Bronchial epithelial cell (primary cell): ENCODE measurements around the gene ERCC8. TPM values are rescaled to one million over a fixed set of nuclear protein-coding genes. Genes with fewer than 3 reads are reported as not detected.

Experiments
- DNase-seq: peaks from one replicate; pipeline ENCODE4 v3.0.0-alpha.2; 2010; ENCODE audit warnings: low read depth
- FAIRE-seq: peaks from 2 replicates; lab custom pipeline; 2011; peaks lifted over from hg19 to GRCh38; lab: Jason Lieb, UNC
- H3K27me3 ChIP-seq: 2 replicates; pipeline ENCODE4 v1.5.1; 2011; ENCODE audit warnings: low read length; ENCODE audit not compliant: control insufficient read depth, insufficient read depth
- H3K36me3 ChIP-seq: 2 replicates; pipeline ENCODE4 v1.5.1; 2011; ENCODE audit warnings: low read length; ENCODE audit not compliant: control insufficient read depth, insufficient read depth
- H3K4me3 ChIP-seq: 2 replicates; pipeline ENCODE4 v1.5.1; 2011; ENCODE audit warnings: mild to moderate bottlenecking, low read depth, low read length, control low read depth
- total RNA-seq: library from RNA; depleted of rRNA; stranded (reverse); fragments of >200 nt; gene quantifications from 2 replicates; pipeline ENCODE4 v1.2.1, GENCODE V29; 2014
- TF ChIP-seq, protein P1 (sequence below): IDR thresholded peaks from 2 replicates; pipeline ENCODE4 v1.5.1; 2011; ENCODE audit warnings: mild to moderate bottlenecking, moderate library complexity, low read length, control low read depth, inconsistent platforms; ENCODE audit not compliant: insufficient read depth, severe bottlenecking

The ERCC8 gene
- total RNA-seq, 1 donor from 2014 or later = 27.6 TPM

DNA sequence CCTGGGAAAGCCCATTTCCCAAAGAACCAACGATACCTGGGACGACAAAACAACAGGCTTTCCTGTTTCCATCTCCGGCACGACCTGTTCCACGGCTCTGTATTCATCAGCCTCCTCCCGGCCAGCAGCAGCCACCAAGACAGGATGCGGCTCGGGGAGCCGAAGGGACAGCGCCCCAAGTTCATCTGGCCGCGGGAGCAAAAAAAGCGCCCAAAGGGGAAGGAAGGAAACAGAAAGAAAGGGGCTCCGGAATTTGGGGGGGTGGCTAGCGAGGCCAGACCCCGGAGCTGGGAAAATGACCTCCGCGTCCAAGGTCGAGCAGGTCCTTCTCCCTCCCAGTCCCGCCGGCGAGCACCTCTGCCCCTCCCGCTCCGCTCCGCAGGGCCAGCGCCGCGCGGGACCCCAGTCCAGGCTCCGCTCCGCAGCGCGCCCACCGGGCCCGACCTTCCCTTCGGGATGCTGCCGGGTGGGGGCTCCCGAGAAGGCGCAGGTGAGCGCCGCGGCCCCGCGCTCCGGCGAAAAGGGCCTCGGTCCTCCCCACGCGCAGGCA lies 101.4 kb downstream of the ERCC8 start:
- Histone ChIP-seq H3K36me3 (no peaks in the 10 kb centered on the region), H3K27me3 (no peaks in the 10 kb centered on the region), H3K4me3 (peak overlapping the region; percentile 83)
- FAIRE-seq (no peak), DNase-seq (peak; percentile 18)
- TF ChIP-seq, protein P1, sequence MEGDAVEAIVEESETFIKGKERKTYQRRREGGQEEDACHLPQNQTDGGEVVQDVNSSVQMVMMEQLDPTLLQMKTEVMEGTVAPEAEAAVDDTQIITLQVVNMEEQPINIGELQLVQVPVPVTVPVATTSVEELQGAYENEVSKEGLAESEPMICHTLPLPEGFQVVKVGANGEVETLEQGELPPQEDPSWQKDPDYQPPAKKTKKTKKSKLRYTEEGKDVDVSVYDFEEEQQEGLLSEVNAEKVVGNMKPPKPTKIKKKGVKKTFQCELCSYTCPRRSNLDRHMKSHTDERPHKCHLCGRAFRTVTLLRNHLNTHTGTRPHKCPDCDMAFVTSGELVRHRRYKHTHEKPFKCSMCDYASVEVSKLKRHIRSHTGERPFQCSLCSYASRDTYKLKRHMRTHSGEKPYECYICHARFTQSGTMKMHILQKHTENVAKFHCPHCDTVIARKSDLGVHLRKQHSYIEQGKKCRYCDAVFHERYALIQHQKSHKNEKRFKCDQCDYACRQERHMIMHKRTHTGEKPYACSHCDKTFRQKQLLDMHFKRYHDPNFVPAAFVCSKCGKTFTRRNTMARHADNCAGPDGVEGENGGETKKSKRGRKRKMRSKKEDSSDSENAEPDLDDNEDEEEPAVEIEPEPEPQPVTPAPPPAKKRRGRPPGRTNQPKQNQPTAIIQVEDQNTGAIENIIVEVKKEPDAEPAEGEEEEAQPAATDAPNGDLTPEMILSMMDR = no peak

DNA sequence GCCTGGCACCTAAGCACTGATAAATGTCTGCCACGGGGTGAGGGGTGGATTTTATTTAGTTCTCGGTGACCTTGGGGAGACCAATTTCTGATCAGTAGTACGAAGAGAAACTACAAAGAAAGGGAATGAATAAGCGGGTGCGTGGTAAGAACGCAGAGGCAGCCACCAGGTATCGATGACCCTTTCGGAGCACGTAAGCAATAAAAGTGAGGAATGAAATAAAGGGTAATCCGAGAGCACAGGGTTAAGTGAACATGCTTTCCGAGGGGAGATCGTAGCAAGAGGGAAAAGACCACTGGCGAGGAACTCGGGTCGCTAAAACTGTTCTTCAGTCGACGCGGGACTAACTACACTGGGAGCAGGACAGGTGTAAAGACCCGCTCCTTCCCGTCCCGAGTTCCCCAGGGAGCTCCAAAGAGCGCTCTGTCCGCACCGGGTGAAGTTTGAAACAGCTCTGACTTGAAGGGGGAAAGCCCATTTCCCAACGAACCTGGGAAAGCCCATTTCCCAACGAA lies 101.9 kb downstream of the ERCC8 start:
- TF ChIP-seq, protein P1 = no peak
- Histone ChIP-seq H3K4me3 (peak overlapping the region; percentile 83), H3K27me3 (no peaks in the 10 kb centered on the region), H3K36me3 (no peaks in the 10 kb centered on the region)
- no peak for FAIRE-seq
- DNase-seq = no peak

GRCh38 chr5:60841361-60841760 lies 103.5 kb downstream of the ERCC8 start:
- FAIRE-seq = no peak
- no peak for DNase-seq
- H3K4me3 ChIP-seq = no peak overlapping the region
- TF ChIP-seq, protein P1 = no peak
- H3K27me3 ChIP-seq = no peaks in the 10 kb centered on the region
- no peaks in the 10 kb centered on the region for H3K36me3 ChIP-seq

DNA sequence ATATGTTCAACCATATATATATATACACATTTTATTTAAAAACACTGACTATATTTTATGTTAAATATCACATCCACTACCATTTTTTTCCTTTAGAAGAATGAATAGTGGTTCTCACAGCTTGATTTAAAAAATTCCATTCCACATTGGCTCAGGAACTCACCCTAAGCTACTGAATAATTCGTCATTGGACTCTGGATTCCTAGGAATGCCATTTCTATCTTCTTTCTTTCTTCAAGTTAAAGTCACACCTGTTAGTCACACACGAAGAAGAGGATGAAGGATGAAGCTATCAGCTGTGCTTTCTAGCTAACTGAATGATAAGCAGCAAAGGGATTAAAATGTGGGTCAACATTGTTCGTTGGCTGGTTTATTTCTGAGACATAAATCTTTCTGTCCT lies 108.7 kb downstream of the ERCC8 start:
- H3K27me3 ChIP-seq = no peaks in the 10 kb centered on the region
- H3K4me3 ChIP-seq = no peak overlapping the region
- no peak for DNase-seq
- TF ChIP-seq, protein P1 = no peak
- no peak for FAIRE-seq
- no peaks in the 10 kb centered on the region for H3K36me3 ChIP-seq

DNA sequence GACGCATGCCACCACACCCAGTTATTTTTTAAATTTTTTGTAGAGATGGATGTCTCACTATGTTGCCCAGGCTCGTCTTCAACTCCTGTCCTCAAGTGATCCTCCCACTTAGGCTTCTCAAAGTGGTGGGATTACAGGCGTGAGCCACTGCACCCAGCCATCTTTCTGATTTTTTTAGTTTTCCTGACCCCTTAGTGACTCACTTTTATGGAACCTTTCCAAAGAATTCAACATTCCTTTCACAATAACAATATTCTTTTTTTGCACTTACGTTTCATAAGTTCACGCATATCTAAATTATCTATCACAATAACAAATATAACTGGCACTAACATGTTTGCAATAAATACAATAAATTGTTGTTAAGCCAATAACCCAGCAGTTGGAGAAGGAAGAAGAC lies 109.3 kb downstream of the ERCC8 start:
- no peaks in the 10 kb centered on the region for H3K27me3 ChIP-seq
- FAIRE-seq (no peak), DNase-seq (peak; percentile 53)
- H3K4me3 ChIP-seq = no peak overlapping the region
- H3K36me3 ChIP-seq = no peaks in the 10 kb centered on the region
- TF ChIP-seq, protein P1 = no peak

GRCh38 chr5:60833520-60833919 lies 111.3 kb downstream of the ERCC8 start:
- Histone ChIP-seq H3K4me3 (no peak overlapping the region), H3K27me3 (no peaks in the 10 kb centered on the region), H3K36me3 (no peaks in the 10 kb centered on the region)
- FAIRE-seq (no peak), DNase-seq (no peak)
- TF ChIP-seq, protein P1 = no peak
